ENCODE measurements around the gene PKN3. TPM values are rescaled to one million over a fixed set of nuclear protein-coding genes. Genes with fewer than 3 reads are reported as not detected.

The PKN3 gene
- total RNA-seq, 5 donors from 2014 or later (not counting 1 experiment from before 2014, with no cell fraction given): 2.1 to 4.3 (median 3.7) TPM

- no peak overlapping the region for H3K4me3 ChIP-seq (ENCODE audit: control insufficient read depth in 1 of 2, extremely low read depth in 1 of 2, low read length in 1 of 2)
- DNase-seq: no peak
- H3K36me3 ChIP-seq (ENCODE audit: control insufficient read depth in 2 of 2, extremely low read depth in 1 of 2, insufficient read depth in 1 of 2, low read length in 1 of 2): no peaks in the 10 kb centered on the region
- ChIA-PET POLR2A (no interaction called here), CTCF (no interaction called here)
- no peaks in the 10 kb centered on the region for H3K27me3 ChIP-seq (replicated peaks in 1 of 2; ENCODE audit: control insufficient read depth in 2 of 2, extremely low read depth in 1 of 2, insufficient read depth in 2 of 2, low read length in 1 of 2)
- Mint-ChIP-seq H3K36me3 (no peaks in the 10 kb centered on the region), H3K4me3 (no peak overlapping the region), H3K27ac (no peak overlapping the region), H3K27me3 (no peaks in the 10 kb centered on the region), H3K4me1 (no peaks in the 10 kb centered on the region), H3K9me3 (no peaks in the 10 kb centered on the region)
- no peak overlapping the region for H3K27ac ChIP-seq (ENCODE audit: low read length)
- WGBS (ENCODE audit: insufficient coverage): 95% methylated on average over 10 of the region's 13 CpGs
- H3K4me1 ChIP-seq (ENCODE audit: control insufficient read depth in 1 of 2, extremely low read depth in 1 of 2, insufficient read depth in 2 of 2, low read length in 2 of 2): no peaks in the 10 kb centered on the region
- no peaks in the 10 kb centered on the region for H3K9me3 ChIP-seq
- no peak for ATAC-seq (replicated peaks in 1 of 4)
Observed at GRCh38 chr9:128713411-128713780, 11.1 kb downstream of the PKN3 start.

GRCh38 chr9:128713941-128714573 is 11.8 kb downstream of the PKN3 start:
- Mint-ChIP-seq H3K9me3 (no peaks in the 10 kb centered on the region), H3K27ac (no peak overlapping the region), H3K27me3 (no peaks in the 10 kb centered on the region), H3K36me3 (no peaks in the 10 kb centered on the region), H3K4me1 (no peaks in the 10 kb centered on the region), H3K4me3 (no peak overlapping the region)
- H3K27ac ChIP-seq (ENCODE audit: low read length): no peak overlapping the region
- H3K9me3 ChIP-seq: no peaks in the 10 kb centered on the region
- ChIA-PET POLR2A (no interaction called here), CTCF (no interaction called here)
- no peaks in the 10 kb centered on the region for H3K4me1 ChIP-seq (ENCODE audit: control insufficient read depth in 1 of 2, extremely low read depth in 1 of 2, insufficient read depth in 2 of 2, low read length in 2 of 2)
- H3K4me3 ChIP-seq (ENCODE audit: control insufficient read depth in 1 of 2, extremely low read depth in 1 of 2, low read length in 1 of 2): no peak overlapping the region
- ATAC-seq (replicated peaks in 1 of 4) (no peak), DNase-seq (no peak)
- 99% methylated on average over 12 of the region's 19 CpGs for WGBS (ENCODE audit: insufficient coverage)
- no peaks in the 10 kb centered on the region for H3K36me3 ChIP-seq (ENCODE audit: control insufficient read depth in 2 of 2, extremely low read depth in 1 of 2, insufficient read depth in 1 of 2, low read length in 1 of 2)
- no peaks in the 10 kb centered on the region for H3K27me3 ChIP-seq (replicated peaks in 1 of 2; ENCODE audit: control insufficient read depth in 2 of 2, extremely low read depth in 1 of 2, insufficient read depth in 2 of 2, low read length in 1 of 2)

GRCh38 chr9:128714586-128715435 is 12.5 kb downstream of the PKN3 start:
- Mint-ChIP-seq H3K9me3 (no peaks in the 10 kb centered on the region), H3K36me3 (no peaks in the 10 kb centered on the region), H3K4me1 (no peaks in the 10 kb centered on the region), H3K4me3 (no peak overlapping the region), H3K27me3 (no peaks in the 10 kb centered on the region), H3K27ac (no peak overlapping the region)
- no peaks in the 10 kb centered on the region for H3K4me1 ChIP-seq (ENCODE audit: control insufficient read depth in 1 of 2, extremely low read depth in 1 of 2, insufficient read depth in 2 of 2, low read length in 2 of 2)
- H3K27ac ChIP-seq (ENCODE audit: low read length): no peak overlapping the region
- DNase-seq (no peak), ATAC-seq (replicated peaks in 1 of 4) (no peak)
- H3K4me3 ChIP-seq (ENCODE audit: control insufficient read depth in 1 of 2, extremely low read depth in 1 of 2, low read length in 1 of 2): no peak overlapping the region
- WGBS (ENCODE audit: insufficient coverage): 85% methylated on average over 16 of the region's 24 CpGs
- ChIA-PET CTCF (no interaction called here), POLR2A (interaction anchor here in 1 of 2 donors (0.6 kb wide), 1 partner anchor 22 kb away, joined by 4 read pairs; no protein-coding TSS in a partner anchor)
- no peaks in the 10 kb centered on the region for H3K9me3 ChIP-seq
- no peaks in the 10 kb centered on the region for H3K36me3 ChIP-seq (ENCODE audit: control insufficient read depth in 2 of 2, extremely low read depth in 1 of 2, insufficient read depth in 1 of 2, low read length in 1 of 2)
- H3K27me3 ChIP-seq (replicated peaks in 1 of 2; ENCODE audit: control insufficient read depth in 2 of 2, extremely low read depth in 1 of 2, insufficient read depth in 2 of 2, low read length in 1 of 2): no peaks in the 10 kb centered on the region

GRCh38 chr9:128715436-128715750 is 13.1 kb downstream of the PKN3 start:
- H3K27ac Mint-ChIP-seq: no peak overlapping the region

GRCh38 chr9:128716581-128717254 is 14.4 kb downstream of the PKN3 start:
- ChIA-PET POLR2A (interaction anchor here in 1 of 2 donors (0.6 to 0.7 kb wide), 2 partner anchors 26 to 158 kb away, joined by 4 to 5 read pairs; no protein-coding TSS in a partner anchor), CTCF (interaction anchor here in 1 of 2 donors (0.6 kb wide), 1 partner anchor 9 kb away, joined by 3 read pairs; no protein-coding TSS in a partner anchor)
- Histone ChIP-seq H3K9me3 (no peaks in the 10 kb centered on the region), H3K36me3 (ENCODE audit: control insufficient read depth in 2 of 2, extremely low read depth in 1 of 2, insufficient read depth in 1 of 2, low read length in 1 of 2) (peaks cover 2 to 8% of the 10 kb centered on the region in 2 donors), H3K27me3 (replicated peaks in 1 of 2; ENCODE audit: control insufficient read depth in 2 of 2, extremely low read depth in 1 of 2, insufficient read depth in 2 of 2, low read length in 1 of 2) (no peaks in the 10 kb centered on the region), H3K27ac (ENCODE audit: low read length) (no peak overlapping the region), H3K4me1 (ENCODE audit: control insufficient read depth in 1 of 2, extremely low read depth in 1 of 2, insufficient read depth in 2 of 2, low read length in 2 of 2) (no peaks in the 10 kb centered on the region), H3K4me3 (ENCODE audit: control insufficient read depth in 1 of 2, extremely low read depth in 1 of 2, low read length in 1 of 2) (no peak overlapping the region)
- no peaks in the 10 kb centered on the region for H3K27me3 Mint-ChIP-seq
- H3K4me3 Mint-ChIP-seq: no peak overlapping the region
- H3K27ac Mint-ChIP-seq: peak overlapping the region in 1 of 2 donors; percentile 73
- WGBS (ENCODE audit: insufficient coverage): 89% methylated on average over 5 of the region's 7 CpGs
- peaks cover 0 to under 1% (median 0%) of the 10 kb centered on the region in 3 donors for H3K4me1 Mint-ChIP-seq
- no peaks in the 10 kb centered on the region for H3K9me3 Mint-ChIP-seq
- no peak for DNase-seq
- peaks cover 6% of the 10 kb centered on the region for H3K36me3 Mint-ChIP-seq
- peak in 1 of 4 experiments; percentile 8 for ATAC-seq (replicated peaks in 1 of 4)

More at GRCh38 chr9:128715436-128715750, 13.1 kb downstream of the PKN3 start:
- CTCF ChIA-PET: no interaction called here
- Histone ChIP-seq H3K36me3 (ENCODE audit: control insufficient read depth in 2 of 2, extremely low read depth in 1 of 2, insufficient read depth in 1 of 2, low read length in 1 of 2) (peaks cover 0 to 2% of the 10 kb centered on the region in 2 donors), H3K27ac (ENCODE audit: low read length) (no peak overlapping the region), H3K4me1 (ENCODE audit: control insufficient read depth in 1 of 2, extremely low read depth in 1 of 2, insufficient read depth in 2 of 2, low read length in 2 of 2) (no peaks in the 10 kb centered on the region), H3K9me3 (no peaks in the 10 kb centered on the region), H3K27me3 (replicated peaks in 1 of 2; ENCODE audit: control insufficient read depth in 2 of 2, extremely low read depth in 1 of 2, insufficient read depth in 2 of 2, low read length in 1 of 2) (no peaks in the 10 kb centered on the region), H3K4me3 (ENCODE audit: control insufficient read depth in 1 of 2, extremely low read depth in 1 of 2, low read length in 1 of 2) (no peak overlapping the region)
- Mint-ChIP-seq H3K4me1 (no peaks in the 10 kb centered on the region), H3K36me3 (peaks cover under 1% of the 10 kb centered on the region), H3K4me3 (no peak overlapping the region), H3K27me3 (no peaks in the 10 kb centered on the region), H3K9me3 (no peaks in the 10 kb centered on the region)
- DNase-seq (no peak), ATAC-seq (replicated peaks in 1 of 4) (no peak)
- WGBS (ENCODE audit: insufficient coverage): 92% methylated on average over 4 of the region's 6 CpGs
- POLR2A ChIA-PET: interaction anchor here in 1 of 2 donors (0.7 kb wide), 1 partner anchor 1219 kb away, joined by 3 read pairs; no protein-coding TSS in a partner anchor

GRCh38 chr9:128718047-128718446 is 15.7 kb downstream of the PKN3 start:
- Histone ChIP-seq H3K9me3 (no peaks in the 10 kb centered on the region), H3K4me3 (ENCODE audit: control insufficient read depth in 1 of 2, extremely low read depth in 1 of 2, low read length in 1 of 2) (no peak overlapping the region), H3K36me3 (ENCODE audit: control insufficient read depth in 2 of 2, extremely low read depth in 1 of 2, insufficient read depth in 1 of 2, low read length in 1 of 2) (peaks cover 2 to 11% of the 10 kb centered on the region in 2 donors), H3K4me1 (ENCODE audit: control insufficient read depth in 1 of 2, extremely low read depth in 1 of 2, insufficient read depth in 2 of 2, low read length in 2 of 2) (peaks cover 0 to 8% of the 10 kb centered on the region in 2 experiments), H3K27ac (ENCODE audit: low read length) (no peak overlapping the region), H3K27me3 (replicated peaks in 1 of 2; ENCODE audit: control insufficient read depth in 2 of 2, extremely low read depth in 1 of 2, insufficient read depth in 2 of 2, low read length in 1 of 2) (no peaks in the 10 kb centered on the region)
- DNase-seq (no peak), ATAC-seq (replicated peaks in 1 of 4) (no peak)
- no peak overlapping the region for H3K4me3 Mint-ChIP-seq
- ChIA-PET POLR2A (no interaction called here), CTCF (interaction anchor here in 1 of 2 donors (0.6 to 0.7 kb wide), 2 partner anchors 44 to 49 kb away, joined by 5 to 6 read pairs; no protein-coding TSS in a partner anchor)
- H3K9me3 Mint-ChIP-seq: no peaks in the 10 kb centered on the region
- H3K4me1 Mint-ChIP-seq: peaks cover 9 to 14% (median 11%) of the 10 kb centered on the region in 3 donors
- 90% methylated on average over 5 of the region's 8 CpGs for WGBS (ENCODE audit: insufficient coverage)
- H3K27ac Mint-ChIP-seq: no peak overlapping the region
- H3K27me3 Mint-ChIP-seq: no peaks in the 10 kb centered on the region
- peaks cover 6% of the 10 kb centered on the region for H3K36me3 Mint-ChIP-seq
